GM21619 (cell line): ENCODE results near the gene ZSCAN20.

Experiments used
- ATAC-seq: cut with Tn5 transposase; IDR thresholded peaks from one replicate; pipeline ENCODE4 v1.9.1; 2021; ENCODE audit not compliant: unreplicated experiment

Gene ZSCAN20

DNA sequence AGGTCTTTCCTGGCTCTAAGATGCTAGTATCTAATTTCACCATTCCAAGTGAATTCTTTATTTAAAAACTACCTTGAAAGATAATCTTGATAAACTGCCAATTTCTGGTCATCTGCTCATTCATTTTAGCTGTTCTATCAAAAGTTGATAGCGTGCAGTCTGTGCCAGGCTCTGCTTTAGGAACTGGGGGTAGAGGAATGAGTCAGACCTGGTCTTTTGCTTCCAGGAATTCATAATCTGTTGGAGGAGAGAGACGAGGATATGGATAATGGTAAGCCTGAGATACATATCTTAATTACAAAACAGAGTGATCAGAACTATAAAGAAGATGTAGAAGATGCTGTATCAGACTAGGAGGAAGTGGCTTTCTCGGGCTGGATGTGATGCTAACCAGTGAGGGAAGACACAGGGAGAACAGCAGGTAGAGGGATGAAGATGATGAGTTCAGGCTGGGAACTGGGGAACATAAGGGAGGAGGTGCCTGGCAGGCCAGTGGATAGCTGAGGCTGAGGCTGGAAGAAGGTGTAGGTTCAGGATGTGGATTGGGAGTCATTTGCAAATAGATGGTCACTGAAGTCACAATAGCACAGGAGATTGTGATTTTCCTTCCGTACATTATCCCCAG is 29.3 kb upstream of the ZSCAN20 start:
- no peak for ATAC-seq

DNA sequence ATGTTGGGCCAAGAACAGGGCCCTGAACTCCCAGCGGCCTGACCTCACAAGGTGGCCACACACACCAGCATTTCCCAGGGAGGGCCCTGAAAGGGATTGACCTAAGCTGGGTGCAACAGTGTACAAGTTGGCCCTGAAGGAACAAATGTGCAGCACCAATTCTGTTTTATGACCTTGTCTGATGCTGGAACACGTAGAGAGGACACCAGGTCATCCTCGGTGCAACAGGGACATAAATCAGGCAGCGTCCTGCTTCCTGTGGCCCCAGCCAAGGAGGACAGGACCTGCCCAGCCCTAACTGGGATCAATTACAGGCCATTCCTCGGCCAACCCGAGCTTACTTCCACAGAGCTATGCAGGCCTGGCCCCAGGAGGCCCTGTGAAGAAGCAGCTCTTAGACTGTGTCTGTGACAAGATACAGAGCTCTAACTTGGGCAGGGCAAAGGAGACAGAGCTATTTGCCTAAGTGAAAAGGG is 28.7 kb upstream of the ZSCAN20 start:
- no peak for ATAC-seq

DNA sequence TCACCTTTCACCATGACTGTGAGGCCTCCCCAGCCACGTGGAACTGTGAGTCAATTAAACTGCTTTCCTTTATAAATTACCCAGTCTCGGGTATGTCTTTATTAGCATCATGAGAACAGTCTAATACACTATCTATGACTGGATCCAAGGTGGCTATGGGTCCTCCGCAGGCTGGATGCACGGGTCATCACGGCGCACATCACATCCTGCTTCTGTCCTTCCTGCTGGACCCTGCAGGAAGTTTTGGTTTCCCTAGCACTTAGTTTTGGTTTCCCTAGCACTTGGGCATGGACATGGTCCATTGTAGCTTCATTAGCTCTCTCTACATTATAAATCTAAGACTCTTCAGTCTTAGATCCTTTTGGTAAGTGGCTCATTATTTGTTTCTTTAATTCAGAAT is 27.3 kb upstream of the ZSCAN20 start:
- ATAC-seq: no peak

DNA sequence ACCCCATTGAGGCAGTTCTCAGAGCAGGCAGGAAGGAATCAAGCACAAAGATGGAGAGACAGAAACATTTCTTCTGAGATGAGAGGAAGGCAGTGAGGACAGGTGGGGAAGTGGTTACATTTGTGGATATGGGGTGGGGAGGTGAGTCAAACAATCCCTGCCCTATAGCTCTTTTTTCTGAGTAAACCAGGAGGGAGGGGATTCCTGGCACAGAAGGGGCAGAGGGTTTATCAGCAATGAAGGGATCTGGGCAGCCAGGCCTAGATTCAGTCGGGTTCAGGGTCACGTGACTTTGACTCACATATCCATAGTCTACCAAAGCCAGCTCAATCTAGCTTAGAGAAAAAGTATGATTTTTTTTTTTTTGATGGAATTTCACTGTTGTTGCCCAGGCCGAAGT is 25.9 kb upstream of the ZSCAN20 start:
- ATAC-seq: no peak

DNA sequence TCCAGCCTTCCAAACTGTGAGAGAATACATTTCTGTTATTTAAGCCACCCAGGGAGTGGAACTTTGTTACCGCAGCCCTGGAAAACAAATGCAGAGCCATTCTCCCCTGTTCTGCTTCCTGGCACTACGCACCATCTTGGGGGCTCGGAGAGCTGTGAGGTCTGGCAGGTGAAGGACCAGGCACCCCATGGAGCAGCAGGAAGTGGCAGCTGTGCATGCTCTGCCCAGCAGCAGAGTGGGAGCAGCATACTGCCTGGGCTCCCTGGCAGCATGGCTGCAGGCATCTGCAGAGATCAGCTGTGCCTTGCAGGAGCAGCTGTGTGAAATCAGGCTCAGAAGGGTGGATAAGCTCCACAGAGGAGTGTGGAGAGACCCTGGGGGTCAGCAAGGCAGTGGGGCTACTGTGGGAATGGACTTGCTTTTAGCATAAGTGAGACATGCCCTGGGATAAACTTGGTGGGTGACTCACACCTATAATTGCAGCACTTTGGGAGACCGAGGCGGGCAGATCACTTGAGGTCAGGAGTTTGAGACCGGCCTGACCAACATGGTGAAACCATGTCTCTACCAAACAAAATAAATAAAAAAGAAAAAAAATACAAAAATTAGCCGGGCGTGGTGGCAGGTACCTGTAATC is 17.7 kb upstream of the ZSCAN20 start:
- ATAC-seq: no peak

DNA sequence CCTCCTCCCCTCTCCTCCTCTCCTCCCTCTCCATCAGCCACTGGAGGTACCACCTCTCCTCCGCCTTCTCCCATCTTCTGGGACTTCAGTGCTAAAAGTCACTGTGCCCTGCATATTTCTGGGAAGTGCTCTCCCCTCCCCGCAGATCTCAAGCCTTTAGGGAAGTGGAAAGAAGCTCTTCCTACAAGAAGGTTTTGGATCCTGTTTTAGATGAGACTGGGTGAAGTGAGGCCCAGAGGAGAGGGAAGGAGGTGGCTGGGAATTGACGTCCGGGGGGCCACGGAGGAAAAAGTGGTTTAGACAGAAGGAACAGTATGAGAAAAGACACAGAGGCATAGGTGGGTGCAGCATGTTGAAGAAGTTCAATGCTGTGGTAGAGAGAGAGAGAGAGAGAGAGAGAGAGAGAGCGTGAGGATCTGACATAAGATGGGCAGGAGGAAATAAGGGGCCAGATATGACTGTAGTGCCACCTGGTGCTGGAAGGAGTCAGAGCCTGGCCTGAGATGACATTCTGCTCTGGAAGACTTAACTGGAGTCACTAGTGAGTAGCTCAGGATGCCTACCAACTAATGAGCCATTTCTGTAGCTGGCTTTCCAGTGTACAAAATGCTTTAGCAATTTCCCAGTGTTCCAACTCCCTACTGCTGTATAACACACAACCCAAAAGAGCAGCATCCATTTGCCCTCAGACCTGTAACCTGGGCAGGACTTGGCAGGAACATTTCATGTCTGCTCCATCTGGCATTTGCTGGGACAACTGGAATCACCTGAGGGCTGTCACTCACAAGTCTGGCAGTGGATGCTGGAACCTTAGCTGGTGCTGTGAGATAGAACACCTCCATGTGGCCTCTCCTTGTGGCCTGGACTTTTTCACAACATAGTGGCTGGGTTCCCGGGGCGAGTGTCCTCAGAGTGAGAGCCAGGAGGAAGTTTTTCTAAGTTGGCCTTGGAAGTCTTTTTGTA is 16.6 kb upstream of the ZSCAN20 start:
- no peak for ATAC-seq

DNA sequence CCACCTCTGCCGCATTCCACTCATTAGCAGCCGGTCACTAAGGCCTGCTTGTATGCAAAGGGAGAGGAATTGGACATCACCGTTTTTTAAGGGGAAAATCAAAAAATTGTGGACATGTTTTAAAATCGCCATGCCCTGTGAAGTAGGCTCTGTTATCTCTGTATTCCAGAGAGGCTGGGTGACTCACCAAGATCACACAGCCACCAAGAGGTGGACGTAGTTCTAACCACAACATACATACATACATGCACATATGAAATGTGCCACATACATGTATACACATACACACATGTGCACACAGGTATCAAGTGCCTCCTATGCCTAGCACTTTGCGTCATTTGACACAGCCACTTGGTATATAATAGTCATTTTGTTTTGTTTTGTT is 16.0 kb upstream of the ZSCAN20 start:
- ATAC-seq: no peak

DNA sequence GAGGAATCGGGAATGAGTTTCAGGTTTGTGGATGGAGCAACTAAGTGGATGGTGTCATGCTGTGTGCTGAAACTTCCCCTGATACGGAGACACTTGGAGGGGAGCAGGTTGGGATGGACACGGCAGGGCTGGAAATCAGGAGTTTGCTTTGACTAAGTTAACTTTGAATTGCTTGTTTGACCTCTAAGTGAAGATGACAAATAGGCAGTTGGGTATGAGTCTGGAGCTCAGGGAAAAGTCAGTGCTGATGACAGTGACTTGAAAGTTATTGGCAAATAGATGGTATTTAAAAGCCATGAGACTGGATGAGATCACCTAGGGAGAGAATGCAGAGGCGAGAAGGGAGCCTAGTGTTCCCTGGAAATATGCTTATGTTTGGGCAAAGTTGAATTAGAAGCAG is 12.8 kb upstream of the ZSCAN20 start:
- ATAC-seq: no peak

DNA sequence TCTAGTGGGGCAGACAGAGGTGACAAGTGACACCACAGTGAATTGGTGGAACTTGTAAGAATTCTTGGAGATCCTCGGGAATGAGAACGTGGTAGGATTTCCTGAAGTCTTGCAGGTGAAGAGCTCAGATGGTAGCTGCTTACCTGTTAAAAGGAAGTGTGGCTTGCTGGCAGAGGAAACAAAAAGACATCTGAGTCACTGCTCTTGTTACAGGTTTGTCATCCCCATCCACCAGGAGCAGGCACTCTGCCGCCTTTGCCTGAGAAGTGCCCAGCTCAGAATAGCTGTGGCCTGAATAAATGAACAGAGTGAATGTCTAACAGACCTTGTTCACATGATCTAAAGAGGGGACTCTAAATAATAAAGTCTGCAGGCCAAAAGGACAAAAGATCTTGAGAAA is 12.3 kb upstream of the ZSCAN20 start:
- ATAC-seq: no peak

DNA sequence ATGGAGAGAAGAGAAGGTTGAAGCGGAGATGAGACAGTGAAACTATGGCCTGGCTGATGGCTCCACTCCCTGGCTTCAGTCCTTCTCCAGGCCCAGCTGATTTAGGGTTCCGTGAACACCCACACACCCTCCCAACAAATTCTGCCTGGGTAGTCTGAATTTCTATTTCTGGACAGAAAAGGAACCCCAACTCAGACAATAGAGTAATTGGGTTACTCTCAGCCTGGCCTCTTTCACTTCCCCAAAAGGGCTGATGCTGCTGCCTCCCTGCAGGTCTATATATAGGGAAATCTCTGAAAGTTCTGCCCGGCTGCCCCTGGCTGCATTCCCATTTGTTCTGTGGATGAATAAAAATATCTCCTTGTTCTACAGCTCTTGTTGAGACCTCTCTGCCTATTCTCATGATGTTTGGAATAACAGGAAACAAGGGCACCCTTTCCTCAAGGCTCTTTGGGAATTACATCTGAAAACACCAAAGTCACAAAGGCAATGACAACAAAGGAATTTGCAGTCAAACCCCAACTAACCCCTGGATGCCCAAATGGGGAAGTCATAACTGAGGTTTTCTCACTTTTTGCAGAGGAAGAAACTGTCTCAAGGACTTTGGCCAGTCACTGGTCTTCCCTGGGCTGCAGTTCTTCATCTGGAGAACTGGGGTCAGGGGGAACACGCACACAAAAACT is 11.4 kb upstream of the ZSCAN20 start:
- ATAC-seq: peak; percentile 72

DNA sequence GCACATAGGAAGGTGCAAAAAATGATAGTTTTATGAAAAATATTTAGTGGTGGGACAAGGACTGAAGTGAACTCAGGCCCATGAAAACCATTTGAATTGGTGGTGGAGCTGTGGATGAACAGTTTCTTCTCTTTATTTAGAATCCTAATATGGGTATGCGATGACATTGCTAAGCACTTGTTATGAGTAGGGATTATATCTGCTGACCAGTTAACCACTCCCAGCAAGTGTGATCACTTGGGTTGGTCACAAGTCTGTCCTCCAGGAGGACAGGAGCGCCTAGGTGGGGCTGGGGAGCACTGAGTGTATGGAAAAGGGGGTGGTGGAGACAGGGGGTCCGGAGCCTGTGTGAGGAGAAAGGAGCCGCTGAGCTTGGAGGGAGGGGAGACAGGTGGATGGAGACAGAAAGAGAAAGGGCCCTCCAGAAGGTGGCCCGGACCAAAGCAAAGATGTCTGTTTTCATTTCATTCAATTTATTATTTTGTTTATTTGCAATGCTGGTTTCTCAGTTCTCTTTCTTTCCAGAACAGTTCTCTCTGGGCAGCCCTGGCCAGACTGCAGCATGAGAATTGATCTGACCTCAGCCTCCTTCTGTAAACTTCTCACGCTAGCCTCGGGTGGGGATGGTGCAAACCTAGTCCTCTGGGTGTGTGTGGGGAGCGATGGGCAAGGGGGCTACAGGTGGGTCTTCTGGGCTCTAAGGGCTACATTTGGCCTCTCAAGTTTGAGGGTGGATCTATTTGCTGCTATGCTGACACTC is 9.9 kb upstream of the ZSCAN20 start:
- ATAC-seq: no peak

DNA sequence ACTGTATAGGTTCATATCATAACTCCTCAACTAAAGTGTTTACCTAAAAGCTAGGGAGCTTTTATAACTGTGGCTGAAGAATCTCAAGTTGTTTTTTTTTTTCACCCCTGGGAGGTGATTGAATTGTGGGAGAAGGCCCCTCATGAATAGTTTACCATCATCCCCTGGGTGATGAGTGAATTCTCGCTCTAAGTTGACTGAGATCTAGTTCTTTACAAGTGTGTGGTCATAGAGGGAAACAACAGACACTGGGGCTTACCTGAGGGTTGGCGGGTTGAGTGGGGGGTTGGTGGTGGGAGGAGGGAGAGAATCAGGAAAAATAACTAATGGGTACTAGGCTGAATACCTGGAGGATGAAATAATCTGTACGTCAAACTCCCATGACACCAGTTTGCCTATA is 7.9 kb upstream of the ZSCAN20 start:
- ATAC-seq: no peak

DNA sequence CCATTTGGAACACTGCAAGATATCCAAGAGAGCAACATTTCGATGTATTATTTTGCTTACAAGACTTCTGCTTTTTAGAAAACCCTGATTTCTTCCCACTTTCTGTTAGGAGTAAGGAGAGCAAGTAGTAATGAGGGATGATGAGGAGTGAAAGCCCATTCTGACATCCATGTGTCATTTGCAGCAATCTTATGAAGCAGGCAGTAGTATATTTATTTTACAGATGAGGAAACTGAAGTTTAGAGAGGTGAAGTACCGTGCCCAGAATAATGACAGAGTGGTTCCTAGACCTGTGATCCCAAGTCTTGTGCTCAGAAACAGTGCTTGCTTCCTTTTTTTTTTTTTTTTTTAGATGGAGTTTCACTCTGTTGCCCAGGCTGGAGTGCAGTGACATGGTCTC is 7.1 kb upstream of the ZSCAN20 start:
- no peak for ATAC-seq

DNA sequence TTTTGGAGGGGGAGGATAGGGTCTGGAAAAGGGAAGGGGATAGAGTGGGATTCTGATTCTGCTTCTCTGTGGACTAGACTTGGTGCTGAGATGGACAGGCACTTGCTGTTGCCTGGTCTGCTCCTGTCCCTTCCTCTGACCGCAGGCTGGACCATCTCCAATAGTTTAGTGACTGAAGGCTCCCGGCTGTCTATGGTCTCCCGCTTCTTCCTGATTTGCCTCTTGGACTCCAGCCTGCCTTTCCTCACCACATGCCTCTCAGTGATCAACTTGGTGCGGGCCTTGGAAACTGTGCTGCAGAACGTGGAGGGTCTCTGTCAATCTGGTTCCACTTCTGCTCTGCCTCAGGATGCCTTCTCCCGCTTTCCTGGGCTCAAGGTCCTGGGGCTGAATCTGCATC is 6.3 kb upstream of the ZSCAN20 start:
- ATAC-seq: no peak

DNA sequence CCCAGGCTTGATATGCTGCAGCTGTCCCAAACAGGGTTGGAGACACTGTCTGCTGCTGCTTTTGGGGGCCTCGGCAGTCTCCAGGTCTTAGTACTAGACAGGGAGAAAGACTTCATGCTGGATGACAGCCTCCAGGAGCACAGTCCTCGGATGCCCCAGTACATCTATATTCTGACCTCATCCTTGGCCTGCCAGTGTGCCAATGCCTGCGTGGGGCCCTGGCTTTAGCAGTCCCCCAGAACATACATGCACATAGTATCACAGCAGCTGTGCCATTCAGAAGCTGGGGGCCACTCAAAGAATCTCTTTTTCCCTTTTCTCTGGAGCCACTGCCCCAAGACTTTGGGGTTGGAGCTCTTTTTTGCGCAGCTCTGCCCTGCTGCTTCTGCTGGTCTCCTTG is 4.4 kb upstream of the ZSCAN20 start:
- ATAC-seq: no peak

DNA sequence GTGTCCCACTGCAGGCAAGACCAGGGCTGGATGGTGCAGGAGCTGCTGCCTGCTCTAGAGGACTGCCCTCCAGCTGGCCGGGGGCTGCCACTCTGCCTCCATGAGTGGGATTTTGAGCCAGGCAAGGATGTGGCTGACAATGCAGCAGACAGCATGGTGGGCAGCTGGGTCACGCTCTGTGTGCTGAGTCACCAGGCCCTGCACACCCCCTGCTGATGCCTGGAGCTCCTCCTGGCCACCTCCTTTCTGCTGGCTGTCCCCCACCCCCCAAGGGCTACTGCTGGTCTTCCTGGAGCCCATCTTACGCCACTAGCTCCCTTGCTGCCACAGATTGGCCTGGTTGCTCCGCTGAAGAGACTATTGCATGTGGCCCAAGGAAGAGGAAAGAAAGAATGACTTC is 3.9 kb upstream of the ZSCAN20 start:
- no peak for ATAC-seq

DNA sequence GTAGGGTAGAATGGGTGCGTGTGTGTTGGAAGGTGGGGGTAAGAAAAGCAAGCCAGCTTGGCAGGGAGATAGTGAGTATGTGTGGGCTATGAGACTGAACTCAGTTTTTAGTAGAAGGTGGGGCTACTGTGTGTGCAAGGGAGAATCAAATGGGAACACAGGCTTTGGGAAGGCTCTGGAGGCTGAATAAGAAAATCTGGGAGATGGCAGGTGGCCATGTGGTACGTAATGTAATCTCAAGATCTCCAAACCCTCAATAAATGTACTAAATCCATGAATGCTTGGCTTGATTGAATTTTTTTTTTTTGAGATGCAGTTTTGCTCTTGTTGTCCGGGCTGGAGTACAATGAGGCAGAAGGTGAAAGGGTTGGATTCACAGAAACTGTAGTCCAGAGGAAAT is 3.5 kb upstream of the ZSCAN20 start:
- ATAC-seq: no peak

DNA sequence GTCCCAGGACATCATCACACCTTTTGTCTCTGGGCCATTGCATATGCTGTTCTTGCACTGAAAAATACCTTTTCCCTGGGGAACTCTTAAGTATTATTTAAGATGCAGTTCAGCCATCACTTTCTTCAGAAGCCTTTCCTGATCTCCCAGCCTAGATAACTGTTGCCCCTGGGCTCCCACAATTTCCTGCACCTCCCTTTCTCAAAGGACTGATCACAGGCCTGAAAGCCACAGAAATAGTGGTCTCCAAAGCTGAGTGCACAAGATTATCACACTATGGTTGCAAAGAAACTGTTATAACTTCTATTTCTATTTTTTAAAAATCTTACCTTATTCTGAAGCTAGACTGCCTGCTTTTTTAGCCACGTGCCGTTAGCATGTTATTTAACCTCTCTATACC is 2.8 kb upstream of the ZSCAN20 start:
- no peak for ATAC-seq

DNA sequence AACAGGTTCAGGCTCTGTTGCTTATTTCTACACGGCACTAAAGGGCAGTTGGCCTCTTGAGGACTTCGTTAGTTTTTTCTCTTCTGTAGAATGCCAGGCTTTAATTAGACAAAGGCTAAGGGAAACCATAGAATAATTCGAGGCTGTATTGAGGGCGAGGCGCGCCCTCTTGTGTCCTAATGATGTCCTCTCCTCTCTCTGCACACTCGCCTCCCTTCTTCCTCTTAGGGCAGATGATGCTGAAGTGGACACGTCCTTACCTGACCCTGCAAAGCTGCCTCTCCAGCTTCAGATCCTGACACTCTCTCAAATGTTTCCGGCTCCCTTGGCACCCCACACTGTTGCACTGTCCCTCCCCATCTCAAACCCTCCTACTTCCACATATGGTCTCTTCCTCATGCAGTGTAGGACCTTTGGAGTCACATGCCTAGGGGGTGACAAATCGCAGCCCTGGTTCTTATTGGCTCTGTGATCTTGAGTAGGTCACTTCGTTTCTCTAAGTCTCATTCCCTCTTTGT is 1.9 kb upstream of the ZSCAN20 start:
- ATAC-seq: peak; percentile 36

DNA sequence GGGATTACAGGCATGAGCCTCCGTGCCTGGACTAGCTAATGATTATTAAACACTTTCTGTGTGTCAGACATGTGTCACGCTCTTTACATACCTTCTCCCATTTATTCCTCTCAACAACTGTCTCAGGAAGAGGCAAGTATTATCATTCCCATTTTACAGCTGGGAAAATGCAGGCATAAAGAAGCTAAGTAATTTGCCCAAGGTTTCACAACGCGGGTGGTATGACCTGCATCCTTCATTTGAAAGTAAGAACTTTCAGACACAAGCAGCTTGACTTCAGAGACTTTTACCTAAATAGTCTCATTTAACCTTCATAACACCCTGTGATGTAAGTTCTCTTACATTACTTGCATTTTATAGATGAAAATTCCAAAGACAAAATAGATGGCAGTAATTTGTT is 1.0 kb upstream of the ZSCAN20 start:
- no peak for ATAC-seq
